ENCODE results near the gene ARL8A.

Gene ARL8A

DNA sequence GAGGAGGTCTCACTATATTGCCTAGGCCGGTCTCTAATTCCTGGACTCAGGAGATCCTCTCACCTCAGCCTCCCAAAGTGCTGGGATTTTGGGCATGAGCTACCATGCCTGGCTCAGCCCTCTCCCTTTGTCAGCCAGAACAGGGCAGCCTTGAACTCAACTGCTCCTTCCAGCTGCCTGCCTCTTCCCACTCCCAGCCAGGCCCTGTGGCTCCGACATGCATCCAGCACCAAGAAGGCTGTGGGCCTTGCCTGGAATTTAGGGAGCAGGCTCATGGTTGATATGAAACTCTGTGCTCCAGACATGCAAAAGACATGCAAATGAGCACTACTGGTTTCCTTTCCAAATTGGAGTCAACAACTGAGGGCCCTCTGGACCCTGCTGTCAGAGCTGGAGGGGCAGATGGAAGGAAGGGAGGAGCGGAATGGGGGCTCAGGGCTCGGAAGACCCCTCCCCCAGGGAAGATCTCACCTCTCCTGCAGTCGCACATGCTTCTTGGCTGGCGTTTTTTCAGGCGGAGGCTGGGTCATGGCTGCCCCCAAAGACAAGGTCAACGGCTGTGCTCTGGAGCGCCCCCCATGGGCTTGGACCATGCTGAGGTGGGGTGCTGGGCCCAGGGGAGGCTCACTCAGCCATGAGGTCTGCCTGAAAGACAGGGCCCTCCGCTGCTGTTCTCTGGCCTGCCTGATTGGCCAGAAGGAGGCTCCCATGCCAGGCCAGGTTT, 14.4 kb upstream of the ARL8A start:
- peak overlapping the region; percentile 54; the same call in 1 of the 2 replicates for H2AFZ ChIP-seq (ENCODE audit: low read length)
- H3K27ac ChIP-seq (ENCODE audit: low read length), result peak overlapping the region; percentile 77
- 0 out of 2 replicates have a peak, but pooled peaks cover 3% of the 10 kb centered on the region for H3F3A ChIP-seq (ENCODE audit: insufficient read depth, low read length)
- H3K79me2 ChIP-seq (ENCODE audit: low read length), result peaks cover 56% of the 10 kb centered on the region
- H3K4me2 ChIP-seq (ENCODE audit: low read depth, low read length), result peak overlapping the region; percentile 99
- H4K20me1 ChIP-seq (ENCODE audit: insufficient read depth, low read length), result no peaks in the 10 kb centered on the region
- H3K4me3 ChIP-seq (ENCODE audit: low read length), result peak overlapping the region; percentile 77
- H3K9ac ChIP-seq (ENCODE audit: low read length), result peak overlapping the region; percentile 93
- no peaks in the 10 kb centered on the region for H3K9me3 ChIP-seq (replicated peaks; ENCODE audit: insufficient read depth, low read length)
- DNase-seq, result peak; percentile 75
- H3K36me3 ChIP-seq (replicated peaks; ENCODE audit: insufficient read depth, low read length), result no peaks in the 10 kb centered on the region; the same call in 1 of the 2 replicates
- H3K9me2 ChIP-seq (replicated peaks; ENCODE audit: insufficient read depth, low read length), result no peaks in the 10 kb centered on the region
- H3K4me1 ChIP-seq (ENCODE audit: low read length), result peaks cover 16% of the 10 kb centered on the region
- no peaks in the 10 kb centered on the region for H3K27me3 ChIP-seq (replicated peaks; ENCODE audit: insufficient read depth, low read length)
- TF ChIP-seq, protein P1, sequence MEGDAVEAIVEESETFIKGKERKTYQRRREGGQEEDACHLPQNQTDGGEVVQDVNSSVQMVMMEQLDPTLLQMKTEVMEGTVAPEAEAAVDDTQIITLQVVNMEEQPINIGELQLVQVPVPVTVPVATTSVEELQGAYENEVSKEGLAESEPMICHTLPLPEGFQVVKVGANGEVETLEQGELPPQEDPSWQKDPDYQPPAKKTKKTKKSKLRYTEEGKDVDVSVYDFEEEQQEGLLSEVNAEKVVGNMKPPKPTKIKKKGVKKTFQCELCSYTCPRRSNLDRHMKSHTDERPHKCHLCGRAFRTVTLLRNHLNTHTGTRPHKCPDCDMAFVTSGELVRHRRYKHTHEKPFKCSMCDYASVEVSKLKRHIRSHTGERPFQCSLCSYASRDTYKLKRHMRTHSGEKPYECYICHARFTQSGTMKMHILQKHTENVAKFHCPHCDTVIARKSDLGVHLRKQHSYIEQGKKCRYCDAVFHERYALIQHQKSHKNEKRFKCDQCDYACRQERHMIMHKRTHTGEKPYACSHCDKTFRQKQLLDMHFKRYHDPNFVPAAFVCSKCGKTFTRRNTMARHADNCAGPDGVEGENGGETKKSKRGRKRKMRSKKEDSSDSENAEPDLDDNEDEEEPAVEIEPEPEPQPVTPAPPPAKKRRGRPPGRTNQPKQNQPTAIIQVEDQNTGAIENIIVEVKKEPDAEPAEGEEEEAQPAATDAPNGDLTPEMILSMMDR (IDR thresholded peaks at IDR 0.05; ENCODE audit: low read length), result peak; percentile 72
- no peak for TF ChIP-seq EZH2 (optimal IDR thresholded peaks at IDR 0.05; ENCODE audit: low read depth, low read length)

DNA sequence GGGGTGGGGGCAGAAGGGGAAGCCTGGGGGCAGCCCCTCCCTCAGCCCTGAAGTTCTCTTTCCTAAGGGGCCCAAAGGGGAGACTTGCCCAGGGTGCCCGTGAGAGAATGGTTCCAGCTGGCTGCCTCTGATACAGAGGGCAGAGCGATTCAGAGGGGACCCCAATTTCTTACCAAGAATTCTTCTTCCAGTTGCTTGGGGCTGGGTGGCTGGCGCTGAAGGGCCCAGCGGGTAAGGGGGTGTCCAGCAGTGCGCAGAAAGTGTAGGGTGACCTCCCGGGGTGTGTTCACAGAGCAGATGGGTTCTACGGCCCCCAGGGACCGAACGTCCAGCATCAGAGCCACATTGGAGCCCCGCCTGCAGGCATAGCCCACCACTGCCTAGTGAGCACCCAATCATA, 13.4 kb upstream of the ARL8A start:
- Histone ChIP-seq H3K27me3 (replicated peaks; ENCODE audit: insufficient read depth, low read length) (no peaks in the 10 kb centered on the region), H3F3A (ENCODE audit: insufficient read depth, low read length) (0 out of 2 replicates have a peak, but pooled peaks cover 3% of the 10 kb centered on the region), H4K20me1 (ENCODE audit: insufficient read depth, low read length) (no peaks in the 10 kb centered on the region), H3K9ac (ENCODE audit: low read length) (no peak overlapping the region), H3K9me3 (replicated peaks; ENCODE audit: insufficient read depth, low read length) (no peaks in the 10 kb centered on the region), H2AFZ (ENCODE audit: low read length) (no peak overlapping the region), H3K4me3 (ENCODE audit: low read length) (no peak overlapping the region), H3K4me1 (ENCODE audit: low read length) (peaks cover 16% of the 10 kb centered on the region), H3K79me2 (ENCODE audit: low read length) (peaks cover 56% of the 10 kb centered on the region), H3K9me2 (replicated peaks; ENCODE audit: insufficient read depth, low read length) (no peaks in the 10 kb centered on the region), H3K27ac (ENCODE audit: low read length) (no peak overlapping the region), H3K4me2 (ENCODE audit: low read depth, low read length) (no peak overlapping the region), H3K36me3 (replicated peaks; ENCODE audit: insufficient read depth, low read length) (peaks cover under 1% of the 10 kb centered on the region; the same call in 1 of the 2 replicates)
- TF ChIP-seq EZH2phosphoT487 (IDR thresholded peaks at IDR 0.05; ENCODE audit: low read length) (no peak), EZH2 (optimal IDR thresholded peaks at IDR 0.05; ENCODE audit: low read depth, low read length) (no peak)
- TF ChIP-seq, protein P1 (IDR thresholded peaks at IDR 0.05; ENCODE audit: low read length), result no peak
- DNase-seq, result no peak

DNA sequence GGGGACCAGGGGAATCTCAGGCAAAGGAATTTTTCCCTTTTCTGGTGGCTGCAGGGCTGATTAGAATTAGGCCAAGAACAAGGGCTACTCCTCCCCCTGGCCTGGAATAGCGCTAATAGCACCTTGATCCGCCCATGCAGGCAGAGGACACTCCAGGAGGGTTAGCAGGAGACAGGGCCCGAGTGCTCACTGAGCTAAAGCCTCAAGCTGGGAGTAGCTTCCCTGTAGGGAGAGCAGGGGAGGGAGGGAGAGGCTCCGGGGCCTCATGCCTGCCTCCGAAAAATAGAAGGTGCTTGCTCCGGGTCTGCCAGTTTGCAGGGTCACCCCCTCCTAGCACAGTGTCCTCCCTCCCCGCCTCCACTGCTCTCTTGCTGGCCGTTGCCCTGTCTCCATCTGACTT, 12.1 kb upstream of the ARL8A start:
- no peaks in the 10 kb centered on the region for H3K9me2 ChIP-seq (replicated peaks; ENCODE audit: insufficient read depth, low read length)
- peaks cover 56% of the 10 kb centered on the region for H3K79me2 ChIP-seq (ENCODE audit: low read length)
- no peak overlapping the region for H3K4me2 ChIP-seq (ENCODE audit: low read depth, low read length)
- no peak overlapping the region for H3K27ac ChIP-seq (ENCODE audit: low read length)
- H4K20me1 ChIP-seq (ENCODE audit: insufficient read depth, low read length), result no peaks in the 10 kb centered on the region
- H3K4me3 ChIP-seq (ENCODE audit: low read length), result no peak overlapping the region
- no peaks in the 10 kb centered on the region for H3K27me3 ChIP-seq (replicated peaks; ENCODE audit: insufficient read depth, low read length)
- H3K9me3 ChIP-seq (replicated peaks; ENCODE audit: insufficient read depth, low read length), result no peaks in the 10 kb centered on the region
- peaks cover 16% of the 10 kb centered on the region for H3K4me1 ChIP-seq (ENCODE audit: low read length)
- no peak for DNase-seq
- no peak overlapping the region for H3K9ac ChIP-seq (ENCODE audit: low read length)
- peaks cover 10% of the 10 kb centered on the region; the same call in 1 of the 2 replicates for H3K36me3 ChIP-seq (replicated peaks; ENCODE audit: insufficient read depth, low read length)
- TF ChIP-seq EZH2phosphoT487 (IDR thresholded peaks at IDR 0.05; ENCODE audit: low read length) (no peak), EZH2 (optimal IDR thresholded peaks at IDR 0.05; ENCODE audit: low read depth, low read length) (no peak)
- TF ChIP-seq, protein P1 (IDR thresholded peaks at IDR 0.05; ENCODE audit: low read length), result no peak
- H3F3A ChIP-seq (ENCODE audit: insufficient read depth, low read length), result 0 out of 2 replicates have a peak, but pooled peaks cover 3% of the 10 kb centered on the region
- no peak overlapping the region for H2AFZ ChIP-seq (ENCODE audit: low read length)
